NCI-H526 (cell line): Measurements from ENCODE around the gene PDCD2L.
"Not testable (repeated sequence)": the region's sequence is repeated elsewhere in the genome, so short reads cannot be mapped to it uniquely, and the experiment has no call there.

Source experiments
- DNase-seq, 2 experiments: peaks; one replicate each; lab custom pipeline; 2025; lab: John Stamatoyannopoulos, UW

Gene PDCD2L

DNA sequence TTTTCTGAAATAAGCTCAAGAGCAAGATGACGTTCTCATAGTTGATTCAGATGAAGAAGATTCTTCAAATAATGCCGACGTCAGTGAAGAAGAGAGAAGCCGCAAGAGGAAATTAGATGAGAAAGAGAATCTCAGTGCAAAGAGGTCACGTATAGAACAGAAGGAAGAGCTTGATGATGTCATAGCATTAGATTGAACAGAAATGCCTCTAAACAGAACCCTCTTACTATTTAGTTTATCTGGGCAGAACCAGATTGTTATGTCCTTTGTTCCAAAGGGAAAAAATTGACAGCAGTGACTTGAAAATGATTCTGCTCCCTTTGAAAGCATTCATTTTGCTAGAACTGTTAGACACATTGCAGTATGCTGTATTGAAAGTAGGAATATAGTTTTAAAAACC lies 64.8 kb downstream of the PDCD2L start:
- not testable (repeated sequence) for DNase-seq

DNA sequence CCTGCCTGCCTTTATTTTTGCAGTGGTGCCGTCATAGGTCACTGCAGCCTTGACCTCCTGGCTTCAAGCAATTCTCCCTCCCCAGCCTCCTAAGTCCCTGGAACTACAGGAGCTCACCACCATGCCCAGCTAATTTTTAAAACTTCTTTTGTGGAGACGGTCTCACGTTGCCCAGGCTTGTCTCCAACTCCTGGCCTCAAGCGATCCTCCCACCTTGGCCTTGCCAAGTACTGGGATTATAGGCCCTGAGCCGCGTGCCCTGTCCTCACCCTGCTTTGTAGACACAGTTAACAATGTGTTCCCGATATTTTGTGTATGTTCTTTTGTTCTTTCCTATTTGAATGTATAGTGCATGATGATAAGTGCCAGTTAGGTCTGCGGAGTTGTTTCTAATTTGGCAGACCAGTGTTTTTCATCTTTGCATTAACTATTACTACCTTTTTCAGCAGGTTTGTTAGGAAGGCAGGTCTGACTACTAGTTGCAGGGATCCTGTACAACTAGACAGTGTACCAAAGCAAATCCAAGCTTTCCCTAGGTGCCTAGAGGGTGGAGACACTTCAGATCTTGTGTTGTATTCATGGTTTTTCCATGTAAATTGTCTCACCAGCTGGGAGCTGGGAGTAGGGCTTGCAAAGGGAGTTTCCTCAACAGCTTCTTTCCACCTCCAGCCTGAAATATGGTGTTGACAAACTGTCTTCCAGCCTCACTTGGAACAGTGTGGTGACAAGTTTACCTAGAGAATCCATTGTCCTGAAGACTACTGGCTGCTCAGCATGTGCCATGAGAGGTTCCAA lies 67.9 kb downstream of the PDCD2L start:
- DNase-seq: no peak

DNA sequence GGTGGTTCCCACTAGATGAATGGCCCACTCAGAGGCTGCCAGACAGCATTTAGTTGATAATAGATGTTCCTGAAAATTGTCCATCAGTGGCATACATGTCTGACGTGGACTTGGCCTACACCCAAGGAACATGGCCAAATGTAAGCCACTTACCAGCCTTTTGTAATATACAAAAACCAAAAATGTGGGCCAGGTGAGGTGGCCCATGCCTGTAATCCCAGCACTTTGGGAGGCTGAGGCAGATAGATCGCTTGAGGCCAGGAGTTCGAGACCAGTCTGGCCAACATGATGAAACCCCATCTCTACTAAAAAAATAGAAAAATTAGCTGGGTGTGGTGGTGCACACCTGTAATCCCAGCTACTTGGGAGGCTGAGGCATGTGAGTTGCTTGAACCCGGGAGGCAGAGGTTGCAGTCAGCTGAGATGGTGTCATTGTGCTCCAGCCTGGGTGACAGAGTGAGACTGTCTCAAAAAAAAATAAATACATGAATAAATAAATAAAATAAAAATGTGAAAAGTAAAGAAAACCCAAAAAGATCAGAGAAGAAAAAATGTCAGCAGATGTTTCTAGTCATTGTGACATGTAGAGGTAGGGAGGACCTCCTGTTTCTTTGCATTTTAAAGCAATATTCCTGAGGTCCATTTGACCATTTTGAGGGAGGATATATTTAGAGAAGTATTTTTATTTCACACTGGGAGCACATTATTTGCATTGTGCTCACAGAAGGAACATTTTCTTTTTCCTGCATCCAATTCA lies 70.2 kb downstream of the PDCD2L start:
- no peak for DNase-seq

DNA sequence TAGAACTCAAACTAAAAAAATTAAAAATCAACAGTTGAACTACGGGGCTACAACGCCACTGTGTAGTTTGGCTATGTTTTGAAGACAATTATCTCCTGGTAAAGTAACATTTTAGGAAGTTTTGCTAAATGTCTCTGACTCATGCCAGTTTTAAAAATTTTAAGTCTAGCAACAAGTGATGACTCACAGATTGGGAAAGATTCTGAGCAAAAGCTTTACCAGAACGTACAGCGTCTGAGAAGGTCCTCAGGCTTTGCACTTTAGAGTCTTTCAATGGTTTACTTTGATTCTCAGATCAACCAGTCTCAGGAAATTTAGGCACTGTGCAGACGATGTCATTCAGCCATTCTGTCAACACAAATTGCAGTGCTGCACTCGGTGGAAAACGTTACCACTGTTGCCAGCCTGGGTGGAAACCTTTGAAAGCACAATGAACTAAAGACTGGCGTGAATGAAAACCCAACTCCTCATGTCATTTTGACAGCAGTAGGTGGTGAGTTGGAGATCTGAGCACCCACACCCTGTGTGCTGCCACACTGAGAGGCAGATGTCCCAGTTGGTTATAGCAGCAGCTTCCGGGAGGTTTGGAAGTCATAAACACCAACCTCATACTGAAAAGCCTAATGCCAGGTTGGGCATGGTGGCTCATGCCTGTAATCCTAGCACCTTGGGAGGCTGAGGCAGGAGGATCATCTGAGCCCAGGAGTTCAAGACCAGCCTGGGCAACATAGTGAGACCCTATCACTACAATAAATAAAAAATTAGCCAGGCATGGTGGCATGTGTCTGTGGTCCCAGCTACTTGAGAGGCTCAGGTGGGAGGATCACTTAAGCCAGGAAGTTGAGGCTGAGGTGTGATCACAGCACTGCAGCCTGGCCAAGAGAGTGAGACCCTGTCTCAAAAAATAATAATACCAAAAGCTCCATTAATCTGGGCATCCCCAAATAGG lies 71.1 kb downstream of the PDCD2L start:
- DNase-seq: no peak
